Stimulated activated CD8-positive, alpha-beta memory T cell treated with anti-CD3 and anti-CD28 coated beads, Interleukin-15, amount 100 ng/mL, for 24 hours (primary cell): ENCODE measurements around the gene KCNJ12.
"Not testable (repeated sequence)": the region's sequence is repeated elsewhere in the genome, so short reads cannot be mapped to it uniquely, and the experiment has no call there.

Experiments used
- DNase-seq: peaks from one replicate; pipeline ENCODE4 v3.0.0-alpha.2; 2020; ENCODE audit warnings: low read depth

KCNJ12 gene

DNA sequence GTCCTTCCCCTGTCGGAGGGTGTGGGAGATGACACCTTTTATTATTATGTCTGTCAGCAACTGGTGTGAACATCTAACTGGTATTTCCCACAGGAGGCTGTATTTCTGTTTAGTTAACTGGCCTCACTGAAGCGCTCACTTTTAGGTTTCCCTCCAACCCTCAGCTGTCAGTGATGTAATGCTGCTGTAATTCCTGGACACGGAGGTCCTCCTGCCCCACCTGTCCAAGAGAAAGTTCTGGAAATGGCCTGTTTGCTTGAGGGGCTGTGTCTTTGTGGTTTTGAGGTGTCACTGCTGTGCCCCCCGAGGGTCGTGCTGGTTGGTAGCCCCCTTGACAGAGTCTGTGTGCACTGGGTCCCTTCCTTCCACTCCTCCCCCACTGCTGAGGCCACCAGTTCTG lies 11.5 kb downstream of the KCNJ12 start:
- no peak for DNase-seq

- DNase-seq = no peak
Observed at GRCh38 chr17:21388066-21388465, 11.9 kb downstream of the KCNJ12 start.

- no peak for DNase-seq
Observed at GRCh38 chr17:21388944-21389343, 12.8 kb downstream of the KCNJ12 start.

- DNase-seq = no peak
Observed at GRCh38 chr17:21389394-21389793, 13.2 kb downstream of the KCNJ12 start.

DNA sequence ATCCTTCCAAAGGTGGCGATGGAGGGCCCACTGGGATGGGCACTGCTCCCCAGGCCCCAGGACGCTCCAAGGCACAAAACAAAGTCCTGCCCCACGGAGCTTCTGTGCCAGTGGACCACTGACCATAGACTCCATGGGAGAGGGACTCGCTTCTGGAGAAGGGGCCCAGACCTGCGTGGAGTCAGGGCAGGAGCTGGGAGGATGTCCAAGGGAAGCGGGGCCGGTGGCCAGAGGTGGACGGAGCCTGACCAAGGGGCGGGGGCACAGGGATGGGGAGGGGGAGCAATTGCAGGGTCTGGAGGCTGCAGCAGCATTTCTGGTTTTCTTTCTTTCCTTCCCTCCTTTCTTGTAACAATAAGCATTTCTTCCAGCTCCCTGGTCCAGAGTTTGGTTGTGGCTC lies 14.1 kb downstream of the KCNJ12 start:
- DNase-seq = no peak

DNA sequence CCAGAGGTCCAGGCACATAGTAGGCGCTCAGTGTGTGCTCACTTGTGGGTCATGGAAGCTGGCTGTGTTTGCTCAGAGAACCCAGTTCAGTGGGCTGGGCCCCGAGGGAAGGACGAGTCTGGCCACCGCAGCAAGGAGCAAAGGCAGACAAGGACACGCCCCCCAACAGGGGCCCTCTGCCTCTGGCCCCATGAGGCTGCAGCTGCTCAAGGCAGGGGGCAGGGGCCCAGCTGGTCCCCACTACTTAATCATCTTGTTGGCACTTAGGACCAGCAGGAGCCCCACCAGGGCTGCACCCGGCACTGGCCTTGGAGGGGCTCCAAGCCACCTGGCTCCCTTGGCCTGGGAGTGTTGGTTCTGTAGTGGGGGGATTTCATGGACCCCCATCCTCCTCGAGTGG lies 16.1 kb downstream of the KCNJ12 start:
- no peak for DNase-seq

DNA sequence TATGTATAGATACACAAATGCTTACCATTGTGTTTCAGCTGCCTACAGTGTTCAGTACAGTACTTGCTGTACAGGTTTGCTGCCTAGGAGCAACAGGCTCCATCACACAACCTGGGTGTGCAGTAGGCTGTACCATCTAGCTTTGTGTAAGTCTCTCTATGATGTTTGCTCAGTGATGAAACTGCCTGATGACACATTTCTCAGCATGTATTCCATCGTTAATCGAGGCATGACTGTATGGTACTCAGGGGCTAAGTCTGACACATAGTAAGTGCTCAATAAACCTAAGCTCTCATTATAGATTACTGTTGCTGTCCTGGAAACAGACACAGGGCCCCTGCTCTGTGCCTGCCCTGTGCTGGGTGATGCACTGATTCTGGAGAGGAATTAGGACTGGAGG lies 18.1 kb downstream of the KCNJ12 start:
- DNase-seq = no peak

- no peak for DNase-seq
Observed at GRCh38 chr17:21395764-21396163, 19.6 kb downstream of the KCNJ12 start.

- no peak for DNase-seq
Observed at GRCh38 chr17:21396237-21396636, 20.1 kb downstream of the KCNJ12 start.

- no peak for DNase-seq
Observed at GRCh38 chr17:21397341-21398190, 21.4 kb downstream of the KCNJ12 start.

GRCh38 chr17:21399474-21400186 lies 23.5 kb downstream of the KCNJ12 start:
- DNase-seq = no peak

- not testable (repeated sequence) for DNase-seq
Observed at GRCh38 chr17:21400187-21400569, 24.0 kb downstream of the KCNJ12 start.

DNA sequence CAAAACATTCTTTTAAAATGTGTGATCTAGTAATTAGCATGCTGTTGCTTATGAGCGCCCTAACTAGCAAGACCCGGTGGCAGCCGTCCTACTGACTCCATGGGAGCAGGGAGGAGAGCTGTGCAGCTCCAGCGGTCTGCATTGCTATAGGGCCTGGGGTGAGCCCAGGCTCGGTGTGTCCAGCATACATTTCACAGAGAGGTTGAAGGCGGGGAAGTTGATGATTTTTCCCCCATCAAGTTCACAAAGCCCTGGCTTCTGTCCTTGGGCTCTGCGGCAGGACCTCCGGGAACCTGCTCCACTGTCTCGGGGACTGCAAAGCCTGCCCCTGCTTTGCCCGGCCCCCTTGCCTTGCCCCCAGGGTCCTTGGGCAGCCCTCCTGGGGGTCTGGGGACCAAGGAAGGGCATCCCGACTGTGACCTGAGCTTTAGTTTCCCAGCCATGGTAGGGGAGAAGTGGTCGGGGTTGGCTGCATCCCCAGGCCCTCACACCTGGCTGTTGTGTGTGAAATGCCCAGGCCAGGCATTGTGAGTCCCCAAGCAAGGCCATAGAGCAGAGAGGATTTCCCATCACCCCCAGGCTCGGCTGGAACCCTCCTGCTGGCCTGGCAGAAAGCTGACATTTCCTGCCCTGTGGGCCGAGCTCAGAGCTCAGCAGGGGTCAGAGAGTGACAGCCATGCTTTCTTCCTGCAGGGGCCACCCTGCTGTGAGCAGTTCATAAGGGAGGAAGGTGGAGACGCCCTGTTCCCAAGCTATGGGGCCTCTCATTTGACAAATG lies 24.8 kb downstream of the KCNJ12 start:
- DNase-seq = no peak

DNA sequence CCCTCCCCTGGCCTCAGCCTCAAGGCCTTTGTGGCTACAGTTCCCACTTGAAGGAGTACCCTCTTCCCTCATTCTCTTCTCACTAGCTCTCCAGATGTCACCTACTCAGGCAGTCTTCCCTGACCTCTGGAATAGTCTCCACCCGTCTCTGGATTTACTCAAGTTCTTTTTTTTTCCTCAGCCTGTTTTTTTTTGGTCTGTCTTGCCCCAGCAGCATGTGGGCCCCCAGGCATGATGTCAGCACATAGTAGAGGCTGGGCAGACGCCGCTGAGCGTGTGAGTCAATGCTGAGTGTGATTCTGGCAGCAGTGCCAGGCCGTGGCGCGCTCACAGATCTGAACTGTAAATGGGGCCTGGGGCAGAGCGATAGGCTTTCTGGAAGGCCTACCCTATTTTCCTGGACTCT lies 26.0 kb downstream of the KCNJ12 start:
- DNase-seq = not testable (repeated sequence)

GRCh38 chr17:21402926-21403325 lies 26.8 kb downstream of the KCNJ12 start:
- DNase-seq = not testable (repeated sequence)

DNA sequence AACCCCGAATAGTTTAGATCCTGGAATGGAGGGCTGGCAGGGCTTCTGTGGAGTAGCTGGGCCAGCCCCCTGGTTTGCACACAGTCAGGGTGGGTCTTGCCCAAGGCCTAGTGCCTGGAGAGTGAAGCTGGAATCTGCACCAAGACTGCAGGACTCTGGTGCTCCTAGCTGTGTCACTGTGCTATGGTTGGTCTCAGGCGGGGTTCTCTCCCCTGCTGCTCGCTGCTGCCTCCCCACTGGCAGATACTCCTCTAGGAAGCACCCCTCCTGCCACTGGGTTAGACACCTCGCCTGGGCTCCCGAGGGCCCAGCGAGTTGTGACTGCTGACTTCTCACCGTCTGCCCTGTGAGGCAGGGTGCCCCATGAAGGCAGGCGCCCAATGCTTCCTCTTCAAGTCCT lies 27.9 kb downstream of the KCNJ12 start:
- not testable (repeated sequence) for DNase-seq

DNA sequence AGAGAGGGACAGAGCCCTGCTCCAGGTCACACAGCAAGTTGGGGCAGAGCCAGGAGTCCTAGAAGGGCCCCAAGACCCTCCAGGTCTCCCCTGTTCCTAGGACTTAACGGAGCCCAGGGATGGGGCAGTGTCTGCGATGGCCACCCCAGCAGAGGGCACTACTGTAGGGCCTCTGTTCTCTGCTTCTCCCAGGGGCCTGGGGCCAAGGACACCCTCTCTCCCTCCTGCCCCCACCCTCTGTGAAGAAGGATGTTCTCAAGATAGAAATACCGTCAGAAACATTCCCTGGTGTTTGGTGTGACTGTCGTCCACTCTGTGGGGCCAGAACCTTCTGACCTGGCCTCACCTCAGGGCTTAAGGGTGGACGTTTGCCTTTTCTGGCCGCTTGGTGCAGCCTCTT lies 28.4 kb downstream of the KCNJ12 start:
- DNase-seq = not testable (repeated sequence)

- not testable (repeated sequence) for DNase-seq
Observed at GRCh38 chr17:21404956-21405731, 29.0 kb downstream of the KCNJ12 start.

DNA sequence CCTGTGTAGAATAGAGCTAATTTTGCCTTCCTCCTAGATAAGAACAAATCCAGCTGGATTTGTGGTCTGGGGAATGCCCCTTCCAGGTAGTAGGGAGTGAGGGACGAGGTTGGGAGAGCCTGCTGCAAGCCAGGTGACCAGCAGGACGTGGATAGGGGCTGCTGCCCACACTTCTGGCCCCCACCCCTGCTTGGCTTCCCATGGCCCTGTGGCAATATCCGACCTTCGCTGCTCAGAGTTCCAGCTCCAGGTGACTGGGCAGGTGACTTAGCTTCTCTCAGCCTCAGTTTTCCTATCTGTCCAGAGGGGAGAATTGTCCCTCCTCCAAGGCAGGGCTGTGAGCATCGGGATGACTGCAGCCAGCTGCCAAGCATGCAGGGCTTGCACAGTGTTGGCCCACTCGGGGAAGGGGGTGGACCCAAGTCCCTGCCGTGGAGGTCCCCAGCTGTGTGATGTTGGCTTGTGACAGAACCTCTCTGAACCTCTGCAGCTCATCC lies 29.8 kb downstream of the KCNJ12 start:
- DNase-seq = not testable (repeated sequence)

DNA sequence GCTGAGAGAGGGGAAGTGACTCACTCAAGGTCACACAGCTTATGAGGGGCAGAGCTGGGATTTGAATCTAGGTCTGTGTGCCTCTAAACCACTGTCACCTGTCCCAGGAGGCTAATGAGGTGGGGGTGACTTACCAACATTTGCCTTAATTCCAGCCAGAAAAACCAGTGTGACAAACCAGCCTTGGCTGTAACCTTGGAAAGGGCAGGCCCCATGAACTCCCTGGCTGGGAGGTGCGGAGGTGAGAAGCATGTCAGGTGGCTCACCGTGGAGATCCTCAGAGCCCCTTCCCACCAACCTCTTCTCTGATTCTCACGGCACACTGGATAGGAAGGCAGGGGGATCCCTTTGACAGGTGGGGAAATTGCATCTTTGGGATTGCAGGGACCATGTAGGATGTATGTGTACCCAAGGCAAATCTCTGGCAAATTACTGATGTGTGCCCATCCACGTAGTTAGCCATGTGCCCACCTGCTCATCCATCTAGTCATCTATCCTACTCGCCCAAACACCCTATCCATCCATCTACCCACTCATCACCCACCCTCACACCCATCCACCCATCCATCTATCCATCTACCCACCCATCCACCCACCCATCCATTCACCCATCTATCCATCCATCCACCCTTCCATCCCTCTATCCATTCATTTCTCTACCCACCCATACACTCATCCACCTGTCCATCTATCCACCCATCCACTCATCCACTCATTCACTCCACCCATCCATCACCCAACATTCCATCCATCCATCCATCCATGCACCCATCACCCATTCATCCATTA lies 30.7 kb downstream of the KCNJ12 start:
- not testable (repeated sequence) for DNase-seq

GRCh38 chr17:21407752-21408151 lies 31.6 kb downstream of the KCNJ12 start:
- not testable (repeated sequence) for DNase-seq
